Erythroblast (primary cell): ENCODE data around the gene TAGAP.

ENCODE experiments used
- GATA1 ChIP-seq: IDR thresholded peaks from 2 replicates; pipeline ENCODE4 v1.6.1; 2011; ENCODE audit warnings: low read depth, mild to moderate bottlenecking, control low read depth, low read length, moderate library complexity
- POLR2A ChIP-seq: IDR thresholded peaks from 2 replicates; pipeline ENCODE4 v1.6.1; 2011; ENCODE audit warnings: mild to moderate bottlenecking, low read length

- TF ChIP-seq POLR2A (no peak), GATA1 (no peak)
Observed at GRCh38 chr6:159077123-159077522, 32.3 kb upstream of the TAGAP start.
